Upper lobe of right lung (tissue), 1 donor: ENCODE data around the gene TRAPPC10. TPM values are rescaled to one million over a fixed set of nuclear protein-coding genes. Genes with fewer than 3 reads are reported as not detected.

Experiments
- ATAC-seq: fragments of 200-7000 bp; cut with Tn5 transposase; one replicate; pipeline ENCODE4 v1.9.1; 2020; ENCODE audit warnings: mild to moderate bottlenecking, moderate library complexity
- DNase-seq: peaks from one replicate; pipeline ENCODE4 v3.0.0-alpha.2; 2020
- H3K27ac ChIP-seq: fragments of 200-600 bp; one replicate; pipeline ENCODE4 v1.8.0; 2022
- H3K27me3 ChIP-seq: fragments of 200-600 bp; one replicate; pipeline ENCODE4 v1.8.0; 2022; ENCODE audit warnings: mild to moderate bottlenecking
- H3K36me3 ChIP-seq: fragments of 200-600 bp; one replicate; pipeline ENCODE4 v1.8.0; 2022
- H3K4me1 ChIP-seq: fragments of 200-600 bp; one replicate; pipeline ENCODE4 v1.8.0; 2022
- H3K4me3 ChIP-seq: fragments of 200-600 bp; one replicate; pipeline ENCODE4 v1.8.0; 2022; ENCODE audit warnings: mild to moderate bottlenecking
- H3K9me3 ChIP-seq: fragments of 200-600 bp; one replicate; pipeline ENCODE4 v1.8.0; 2022
- intact Hi-C: fragments of 100-400 bp; cut with DNase I; formaldehyde crosslinking; loops from one replicate; pipeline ENCODE4 v1.11.0; 2022
- total RNA-seq: library from RNA; stranded (reverse); fragmentation: NEBNext Ultra II Directional; extraction: Animal tissue kit (Norgen Biotek cat#: 25700); gene quantifications from one replicate; pipeline ENCODE4 v1.2.1, GENCODE V29; 2021
- TF ChIP-seq, protein P1 (sequence below): fragments of 200-600 bp; IDR thresholded peaks from one replicate; pipeline ENCODE4 v1.8.0; 2022; ENCODE audit warnings: antibody characterized with exemption
- donor health status: DM: no; HTN: yes; CAD: no; lungs with severe emphysema.

The TRAPPC10 gene
- total RNA-seq, 1 donor from 2014 or later, result 42.6 TPM

GRCh38 chr21:44078411-44078981 lies 66.4 kb downstream of the TRAPPC10 start:
- TF ChIP-seq, protein P1, sequence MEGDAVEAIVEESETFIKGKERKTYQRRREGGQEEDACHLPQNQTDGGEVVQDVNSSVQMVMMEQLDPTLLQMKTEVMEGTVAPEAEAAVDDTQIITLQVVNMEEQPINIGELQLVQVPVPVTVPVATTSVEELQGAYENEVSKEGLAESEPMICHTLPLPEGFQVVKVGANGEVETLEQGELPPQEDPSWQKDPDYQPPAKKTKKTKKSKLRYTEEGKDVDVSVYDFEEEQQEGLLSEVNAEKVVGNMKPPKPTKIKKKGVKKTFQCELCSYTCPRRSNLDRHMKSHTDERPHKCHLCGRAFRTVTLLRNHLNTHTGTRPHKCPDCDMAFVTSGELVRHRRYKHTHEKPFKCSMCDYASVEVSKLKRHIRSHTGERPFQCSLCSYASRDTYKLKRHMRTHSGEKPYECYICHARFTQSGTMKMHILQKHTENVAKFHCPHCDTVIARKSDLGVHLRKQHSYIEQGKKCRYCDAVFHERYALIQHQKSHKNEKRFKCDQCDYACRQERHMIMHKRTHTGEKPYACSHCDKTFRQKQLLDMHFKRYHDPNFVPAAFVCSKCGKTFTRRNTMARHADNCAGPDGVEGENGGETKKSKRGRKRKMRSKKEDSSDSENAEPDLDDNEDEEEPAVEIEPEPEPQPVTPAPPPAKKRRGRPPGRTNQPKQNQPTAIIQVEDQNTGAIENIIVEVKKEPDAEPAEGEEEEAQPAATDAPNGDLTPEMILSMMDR, result no peak
- Histone ChIP-seq H3K27ac (no peak overlapping the region), H3K4me3 (no peak overlapping the region), H3K9me3 (no peaks in the 10 kb centered on the region), H3K36me3 (peaks cover 96% of the 10 kb centered on the region), H3K27me3 (no peaks in the 10 kb centered on the region), H3K4me1 (no peaks in the 10 kb centered on the region)
- ATAC-seq, result no peak
- intact Hi-C loops, result no loop called here
- DNase-seq, result no peak

DNA sequence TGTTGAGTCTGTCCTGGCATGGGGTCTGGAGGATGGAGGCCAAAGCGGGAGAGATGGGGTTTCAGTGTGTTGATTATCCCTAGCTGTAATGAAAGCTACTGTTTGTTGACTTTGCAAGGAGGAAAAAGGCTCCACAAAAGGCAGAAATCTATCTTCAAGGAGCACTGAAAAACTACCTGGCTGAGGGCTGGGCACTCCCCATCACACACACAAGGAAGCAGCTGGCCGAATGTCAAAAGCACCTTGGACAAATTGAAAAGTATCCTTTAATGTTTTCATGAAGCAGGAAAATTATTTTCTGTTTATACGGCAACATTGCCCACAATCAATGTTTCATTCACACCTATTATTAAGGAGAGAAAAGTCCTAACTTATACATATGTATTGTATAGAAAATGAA lies 67.3 kb downstream of the TRAPPC10 start:
- no peak overlapping the region for H3K4me3 ChIP-seq
- ATAC-seq (no peak), DNase-seq (no peak)
- no peaks in the 10 kb centered on the region for H3K27me3 ChIP-seq
- intact Hi-C loops, result no loop called here
- H3K36me3 ChIP-seq, result peaks cover 99% of the 10 kb centered on the region
- no peak overlapping the region for H3K27ac ChIP-seq
- no peaks in the 10 kb centered on the region for H3K9me3 ChIP-seq
- TF ChIP-seq, protein P1, result no peak
- H3K4me1 ChIP-seq, result peaks cover 4% of the 10 kb centered on the region

- intact Hi-C loops, result no loop called here
- H3K4me1 ChIP-seq, result peaks cover 8% of the 10 kb centered on the region
- H3K27me3 ChIP-seq, result no peaks in the 10 kb centered on the region
- no peaks in the 10 kb centered on the region for H3K9me3 ChIP-seq
- DNase-seq (no peak), ATAC-seq (peak; percentile 11)
- H3K27ac ChIP-seq, result no peak overlapping the region
- H3K4me3 ChIP-seq, result no peak overlapping the region
- peaks cover 99% of the 10 kb centered on the region for H3K36me3 ChIP-seq
- TF ChIP-seq, protein P1, result no peak
Observed at GRCh38 chr21:44079846-44080245, 67.7 kb downstream of the TRAPPC10 start.

- DNase-seq, result peak; percentile 47
- Histone ChIP-seq H3K4me1 (peaks cover 26% of the 10 kb centered on the region), H3K27ac (peak overlapping the region; percentile 43), H3K36me3 (peaks cover 88% of the 10 kb centered on the region), H3K27me3 (no peaks in the 10 kb centered on the region), H3K4me3 (no peak overlapping the region), H3K9me3 (no peaks in the 10 kb centered on the region)
- peak; percentile 51 for ATAC-seq
- TF ChIP-seq, protein P1, result no peak
- intact Hi-C loops, result no loop called here
Observed at GRCh38 chr21:44082648-44083440, 70.7 kb downstream of the TRAPPC10 start.

DNA sequence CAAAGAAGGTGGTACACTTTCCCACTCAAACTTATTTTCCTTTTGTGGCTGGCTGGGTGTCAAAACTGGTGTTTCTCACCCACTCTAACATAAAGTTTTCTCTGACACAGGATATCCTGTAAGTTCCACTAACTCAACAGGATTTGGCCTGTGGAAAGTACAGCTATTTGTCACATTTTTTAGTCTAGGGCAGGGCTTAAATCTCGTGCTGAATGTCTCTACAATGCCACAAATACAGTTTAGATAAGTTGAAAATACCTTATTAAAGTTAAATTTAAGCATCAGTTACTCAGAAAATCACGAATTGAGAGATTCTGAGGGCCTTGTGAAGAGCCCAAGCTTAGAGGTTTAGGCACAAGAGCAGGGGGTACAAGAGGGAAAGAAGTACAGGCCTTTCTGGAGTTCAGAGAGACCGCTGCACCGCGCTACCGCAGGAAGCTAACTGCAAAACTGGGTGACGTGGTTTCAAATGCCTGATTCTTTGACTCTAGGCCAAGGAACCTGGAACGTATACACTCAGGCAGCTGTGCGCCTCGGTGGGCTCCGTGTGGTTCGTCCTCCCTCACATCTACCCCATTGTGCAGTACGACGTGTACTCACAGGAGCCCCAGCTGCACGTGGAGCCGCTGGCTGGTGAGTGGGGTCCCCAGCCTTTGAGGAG lies 71.7 kb downstream of the TRAPPC10 start:
- intact Hi-C loops, result no loop called here
- Histone ChIP-seq H3K4me3 (peak overlapping the region; percentile 6), H3K9me3 (no peaks in the 10 kb centered on the region), H3K27me3 (no peaks in the 10 kb centered on the region), H3K36me3 (peaks cover 88% of the 10 kb centered on the region), H3K27ac (peak overlapping the region; percentile 80), H3K4me1 (peaks cover 27% of the 10 kb centered on the region)
- TF ChIP-seq, protein P1, result no peak
- ATAC-seq, result peak; percentile 20
- DNase-seq, result peak; percentile 57
